Spleen (tissue), 11 donors: ENCODE results near the gene SRCIN1. TPM values are rescaled to one million over a fixed set of nuclear protein-coding genes. Genes with fewer than 3 reads are reported as not detected.

Experiments used
- DNase-seq: peaks from one replicate; pipeline ENCODE4 v3.0.0-alpha.2; 2020
- H3K27ac ChIP-seq, 8 donors: fragments of 200-600 bp; sonication (generic) in 7 of 8; 1 replicate in 4 of 8; 2 replicates in 4 of 8; pipeline versions ENCODE4 v1.5.0 to v1.8.0; 2016 to 2021; ENCODE audit warnings: inconsistent platforms in 4 of 8, mild to moderate bottlenecking in 4 of 8, moderate library complexity in 1 of 8
- H3K27me3 ChIP-seq, 7 donors: fragments of 200-600 bp; sonication (generic) in 6 of 7; replicated peaks in 1 of 7; 1 replicate in 4 of 7; 2 replicates in 3 of 7; pipeline versions ENCODE4 v1.5.0 to v1.8.0; 2016 to 2021; ENCODE audit warnings: inconsistent platforms in 3 of 7, mild to moderate bottlenecking in 1 of 7
- H3K36me3 ChIP-seq, 6 donors: fragments of 200-600 bp; sonication (generic) in 5 of 6; 1 replicate in 4 of 6; 2 replicates in 2 of 6; pipeline versions ENCODE4 v1.5.0 to v1.8.0; 2016 to 2021; ENCODE audit warnings: inconsistent platforms in 2 of 6
- H3K4me1 ChIP-seq, 6 donors: fragments of 200-600 bp; sonication (generic) in 5 of 6; 1 replicate in 3 of 6; 2 replicates in 3 of 6; pipeline versions ENCODE4 v1.5.0 to v1.8.0; 2016 to 2021; ENCODE audit warnings: inconsistent platforms in 3 of 6
- H3K4me3 ChIP-seq, 8 donors: fragments of 200-600 bp; sonication (generic) in 7 of 8; 1 replicate in 4 of 8; 2 replicates in 4 of 8; pipeline versions ENCODE4 v1.5.0 to v1.8.0; 2016 to 2021; ENCODE audit warnings: inconsistent platforms in 4 of 8, mild to moderate bottlenecking in 4 of 8, moderate library complexity in 2 of 8
- H3K9me3 ChIP-seq, 8 donors: fragments of 200-600 bp; sonication (generic) in 7 of 8; 1 replicate in 4 of 8; 2 replicates in 4 of 8; pipeline versions ENCODE4 v1.5.0 to v1.8.0; 2016 to 2021; ENCODE audit warnings: inconsistent platforms in 4 of 8
- CTCF ChIP-seq, 11 experiments: fragments of 200-600 bp in 7 of 11; fragments of 450-650 bp in 4 of 11; sonication (generic) in 4 of 11; IDR thresholded peaks in 8 of 11; conservative IDR thresholded peaks in 3 of 11; 1 replicate in 7 of 11; 2 replicates in 4 of 11; pipeline versions ENCODE4 v1.4.0 to v1.8.0; 2016 to 2021; ENCODE audit warnings: antibody characterized with exemption in 11 of 11, inconsistent platforms in 4 of 11, mild to moderate bottlenecking in 1 of 11
- POLR2A ChIP-seq, 3 donors: fragments of 450-650 bp; IDR thresholded peaks; one replicate each; pipeline ENCODE4 v1.5.1; 2017; ENCODE audit warnings: antibody characterized with exemption in 3 of 3, mild to moderate bottlenecking in 1 of 3
- POLR2AphosphoS5 ChIP-seq, 3 donors: sonication (generic); formaldehyde crosslinking; IDR thresholded peaks; one replicate each; pipeline ENCODE4 v1.5.1; 2017; ENCODE audit warnings: antibody characterized with exemption in 3 of 3
- WGBS, 5 donors: extraction: QIAGEN DNeasy Blood & Tissue Kit in 3 of 5; methylation state at CpG; one replicate each; pipeline versions ENCODE4 v1.1.5 to v1.1.7; 2013 to 2018; 5-methylcytosine and 5-hydroxymethylcytosine counted together
- intact Hi-C: fragments of 100-400 bp; cut with DNase I; formaldehyde crosslinking; loops from one replicate; pipeline ENCODE4 v1.15.0; 2023; ENCODE audit warnings: low total_unique reads
- polyA plus RNA-seq, 3 donors: library from polyadenylated mRNA; stranded (reverse); fragments of 200-250 nt; gene quantifications; one replicate each; pipeline ENCODE4 v1.2.1, GENCODE V29; 2013
- total RNA-seq, 7 donors: library from RNA; depleted of rRNA in 3 of 7; stranded (reverse); fragments of >200 nt in 3 of 7; fragmentation: NEBNext Ultra II Directional in 4 of 7; extraction: Animal tissue kit (Norgen Biotek cat#: 25700) in 4 of 7; gene quantifications; one replicate each; pipeline versions ENCODE4 v1.1.0 to v1.2.1, GENCODE V29; 2016 to 2021
- donor health status: healthy with polysubstance abuse.
- donor health status: DM: no; HTN: no; CAD: no; lungs with moderate emphysema.
- donor health status: DM: no; HTN: no; CAD: no.
- donor health status: Bipolar disorder and iron deficiency.
- donor health status: healthy.
- donor health status: DM: no; HTN: no; CAD: no.
- donor health status: DM: yes; HTN: yes; CAD: no.

Gene SRCIN1
- total and polyA plus RNA-seq, 10 donors: 0.32 to 3.5 (median 1.5) TPM

GRCh38 chr17:38582069-38582468 is 23.7 kb downstream of the SRCIN1 start:
- Histone ChIP-seq H3K27ac (no peak overlapping the region), H3K36me3 (no peaks in the 10 kb centered on the region), H3K9me3 (no peaks in the 10 kb centered on the region), H3K4me1 (peaks cover 7 to 34% (median 21%) of the 10 kb centered on the region in 6 donors), H3K27me3 (peaks cover 0 to 97% (median 51%) of the 10 kb centered on the region in 7 donors), H3K4me3 (no peak overlapping the region)
- no peak for DNase-seq
- no peak for TF ChIP-seq POLR2AphosphoS5 (IDR thresholded peaks at IDR 0.05)
- TF ChIP-seq POLR2A (IDR thresholded peaks at IDR 0.05): no peak
- TF ChIP-seq CTCF (IDR thresholded peaks at IDR 0.05 in 8 of 11, conservative IDR thresholded peaks at IDR 0.05 in 3 of 11): no peak
- intact Hi-C loops: no loop called here

- no peak overlapping the region for H3K4me3 ChIP-seq
- H3K27ac ChIP-seq: no peak overlapping the region
- no peak for DNase-seq
- H3K36me3 ChIP-seq: no peaks in the 10 kb centered on the region
- TF ChIP-seq POLR2A (IDR thresholded peaks at IDR 0.05) (no peak), POLR2AphosphoS5 (IDR thresholded peaks at IDR 0.05) (no peak), CTCF (IDR thresholded peaks at IDR 0.05 in 8 of 11, conservative IDR thresholded peaks at IDR 0.05 in 3 of 11) (peak in 1 of 11 experiments; percentile 7)
- no peaks in the 10 kb centered on the region for H3K9me3 ChIP-seq
- 8 to 60% (median 15%) methylated on average over 1 to 7 of the region's 7 CpGs; no CpG with 5 or more reads in 1 of the 5 donors for WGBS, 5 donors
- peaks cover 7 to 34% (median 20%) of the 10 kb centered on the region in 6 donors for H3K4me1 ChIP-seq
- H3K27me3 ChIP-seq: peaks cover 0 to 97% (median 49%) of the 10 kb centered on the region in 7 donors
- intact Hi-C loops: no loop called here
Observed at GRCh38 chr17:38579934-38580333, 25.8 kb downstream of the SRCIN1 start.

GRCh38 chr17:38579083-38579480 is 26.7 kb downstream of the SRCIN1 start:
- WGBS, 5 donors: 22 to 34% (median 27%) methylated on average over 7 of the region's 7 CpGs
- H3K4me1 ChIP-seq: peaks cover 7 to 25% (median 13%) of the 10 kb centered on the region in 6 donors
- DNase-seq: no peak
- H3K27ac ChIP-seq: no peak overlapping the region
- H3K9me3 ChIP-seq: no peaks in the 10 kb centered on the region
- intact Hi-C loops: no loop called here
- H3K36me3 ChIP-seq: no peaks in the 10 kb centered on the region
- no peak for TF ChIP-seq CTCF (IDR thresholded peaks at IDR 0.05 in 8 of 11, conservative IDR thresholded peaks at IDR 0.05 in 3 of 11)
- TF ChIP-seq POLR2A (IDR thresholded peaks at IDR 0.05): no peak
- TF ChIP-seq POLR2AphosphoS5 (IDR thresholded peaks at IDR 0.05): no peak
- H3K4me3 ChIP-seq: peak overlapping the region in 1 of 8 donors; percentile 46
- peaks cover 0 to 97% (median 57%) of the 10 kb centered on the region in 7 donors for H3K27me3 ChIP-seq

GRCh38 chr17:38578229-38579082 is 27.3 kb downstream of the SRCIN1 start:
- WGBS, 5 donors: 2 to 5% (median 3%) methylated on average over 33 to 63 of the region's 63 CpGs
- Histone ChIP-seq H3K27ac (no peak overlapping the region), H3K9me3 (no peaks in the 10 kb centered on the region), H3K4me3 (peak overlapping the region in 3 of 8 donors; percentile 7 to 46 (median 8)), H3K4me1 (peaks cover 7 to 24% (median 12%) of the 10 kb centered on the region in 6 donors), H3K36me3 (no peaks in the 10 kb centered on the region), H3K27me3 (peaks cover 0 to 97% (median 62%) of the 10 kb centered on the region in 7 donors)
- TF ChIP-seq CTCF (IDR thresholded peaks at IDR 0.05 in 8 of 11, conservative IDR thresholded peaks at IDR 0.05 in 3 of 11): no peak
- TF ChIP-seq POLR2AphosphoS5 (IDR thresholded peaks at IDR 0.05): no peak
- TF ChIP-seq POLR2A (IDR thresholded peaks at IDR 0.05): no peak
- DNase-seq: no peak
- intact Hi-C loops: no loop called here
